HepG2 (cell line): ENCODE data around the gene PCDHGC5. TPM values are rescaled to one million over a fixed set of nuclear protein-coding genes. Genes with fewer than 3 reads are reported as not detected.

Experiments
- ATAC-seq: fragments of 200-7000 bp; cut with Tn5 transposase; 3 replicates; pipeline ENCODE4 v1.9.1; 2020; ENCODE audit warnings: mild to moderate bottlenecking, moderate library complexity
- BruUV-seq: library from RNA; stranded (reverse); fragments of 400-500 nt; replicated peaks from 2 replicates; lab custom pipeline; 2021; lab: Mats Ljungman, UMichigan
- CTCF ChIA-PET: fragments of 300-600 bp; formaldehyde crosslinking; extraction: SDS; loops from one replicate; lab custom pipeline; 2021; ENCODE audit warnings: low total read pairs, inconsistent platforms, low intra/inter-chr PET ratio; lab: Yijun Ruan, JAX
- POLR2A ChIA-PET: fragments of 350-600 bp; sonication (Branson Sonifier 250); formaldehyde crosslinking; loops from one replicate; lab custom pipeline; 2020; ENCODE audit warnings: antibody characterized with exemption, inconsistent platforms; lab: Yijun Ruan, JAX
- DNase-seq: peaks from one replicate; pipeline ENCODE4 v3.0.0-alpha.2; 2015; ENCODE audit warnings: low spot score
- FAIRE-seq: peaks from 3 replicates; lab custom pipeline; 2011; peaks lifted over from hg19 to GRCh38; lab: Jason Lieb, UNC
- H2AFZ ChIP-seq: one replicate; pipeline ENCODE4 v1.6.1; 2011; ENCODE audit warnings: low read length, inconsistent platforms
- H3K27ac ChIP-seq: fragments of 300-600 bp; 3 replicates; pipeline ENCODE4 v1.8.0; 2011; ENCODE audit warnings: mixed run types, mild to moderate bottlenecking, mixed read lengths, low read length, inconsistent platforms; ENCODE audit not compliant: insufficient read depth; ENCODE audit errors: extremely low read length
- H3K27me3 ChIP-seq, 2 experiments: fragments of 200-600 bp in 1 of 2; 2 replicates in 1 of 2; 3 replicates in 1 of 2; pipeline versions ENCODE4 v1.6.0 to v1.8.0; 2011; ENCODE audit warnings: low read length in 2 of 2, mild to moderate bottlenecking in 2 of 2, moderate library complexity in 2 of 2, inconsistent platforms in 1 of 2; ENCODE audit not compliant: insufficient read depth in 2 of 2, control insufficient read depth in 1 of 2
- H3K36me3 ChIP-seq, 2 experiments: fragments of 200-600 bp in 1 of 2; replicated peaks in 1 of 2; 2 replicates in 1 of 2; 3 replicates in 1 of 2; pipeline versions ENCODE4 v1.5.1 to v1.8.0; 2011; ENCODE audit warnings: low read length in 2 of 2, inconsistent platforms in 1 of 2; ENCODE audit not compliant: insufficient read depth in 2 of 2, control insufficient read depth in 1 of 2
- H3K4me1 ChIP-seq: 2 replicates; pipeline ENCODE4 v1.5.1; 2012; ENCODE audit warnings: low read length, inconsistent platforms; ENCODE audit not compliant: insufficient read depth
- H3K4me2 ChIP-seq: 2 replicates; pipeline ENCODE4 v1.6.0; 2011; ENCODE audit warnings: low read depth, low read length, inconsistent platforms
- H3K4me3 ChIP-seq, 3 experiments: fragments of 200-600 bp in 1 of 3; sonication (generic), shearing (Covaris generic) in 1 of 3; replicated peaks in 1 of 3; 2 replicates each; pipeline ENCODE4 v1.5.1; 2011 to 2016; ENCODE audit warnings: low read length in 3 of 3, inconsistent platforms in 2 of 3, low read depth in 2 of 3, mild to moderate bottlenecking in 2 of 3, control low read depth in 1 of 3, mixed read lengths in 1 of 3; ENCODE audit not compliant: insufficient read depth in 1 of 3
- H3K79me2 ChIP-seq: one replicate; pipeline ENCODE4 v1.6.1; 2011; ENCODE audit warnings: low read length, inconsistent platforms; ENCODE audit not compliant: insufficient read depth
- H3K9ac ChIP-seq: 2 replicates; pipeline ENCODE4 v1.6.0; 2011; ENCODE audit warnings: mild to moderate bottlenecking, low read depth, low read length, inconsistent platforms; ENCODE audit not compliant: insufficient read depth
- H3K9me3 ChIP-seq: 2 replicates; pipeline ENCODE4 v1.5.1; 2012; ENCODE audit warnings: mild to moderate bottlenecking, low read length
- H4K20me1 ChIP-seq: 2 replicates; pipeline ENCODE4 v1.6.0; 2011; ENCODE audit warnings: inconsistent platforms, mild to moderate bottlenecking, low read length, moderate library complexity; ENCODE audit not compliant: insufficient read depth
- RARA ChIP-seq: IDR thresholded peaks from 2 replicates; pipeline ENCODE4 v1.6.1; 2016; ENCODE audit warnings: missing genetic modification reagents, missing compliant biosample characterization
- SNRNP70 ChIP-seq: fragments of 200-400 bp; formaldehyde crosslinking; IDR thresholded peaks from 2 replicates; pipeline ENCODE4 v1.6.1; 2017; ENCODE audit warnings: mild to moderate bottlenecking, low read depth, low read length, moderate library complexity
- ZFP1 ChIP-seq: IDR thresholded peaks from 2 replicates; pipeline ENCODE4 v1.6.1; 2016
- ZFX ChIP-seq: sonication (generic); formaldehyde crosslinking; IDR thresholded peaks from 2 replicates; pipeline ENCODE4 v1.4.0; 2020; ENCODE audit warnings: mild to moderate bottlenecking, low read depth, missing genetic modification reagents, moderate library complexity
- ZNF292 ChIP-seq: sonication (generic); formaldehyde crosslinking; IDR thresholded peaks from 2 replicates; pipeline ENCODE4 v1.8.1; 2022; ENCODE audit warnings: mild to moderate bottlenecking, low read depth, missing genetic modification reagents, borderline replicate concordance
- ZNF3 ChIP-seq: IDR thresholded peaks from 2 replicates; pipeline ENCODE4 v1.7.0; 2017; ENCODE audit warnings: inconsistent platforms
- ZNF501 ChIP-seq: sonication (generic); formaldehyde crosslinking; IDR thresholded peaks from 2 replicates; pipeline ENCODE4 v1.5.1; 2020; ENCODE audit warnings: mild to moderate bottlenecking, moderate library complexity, missing genetic modification reagents
- ZNF589 ChIP-seq: sonication (generic); formaldehyde crosslinking; conservative IDR thresholded peaks from 2 replicates; pipeline ENCODE4 v1.8.0; 2022; ENCODE audit warnings: mild to moderate bottlenecking, moderate library complexity, missing genetic modification reagents
- ZNF616 ChIP-seq: sonication (generic); formaldehyde crosslinking; IDR thresholded peaks from 2 replicates; pipeline ENCODE4 v1.5.0; 2020; ENCODE audit warnings: low read depth, mild to moderate bottlenecking, missing genetic modification reagents
- ZNF839 ChIP-seq: sonication (generic); formaldehyde crosslinking; IDR thresholded peaks from 2 replicates; pipeline ENCODE4 v1.4.0; 2020; ENCODE audit warnings: missing genetic modification reagents, mild to moderate bottlenecking, borderline replicate concordance
- WGBS: methylation state at CpG from one replicate; pipeline ENCODE4 v1.1.6; 2017; ENCODE audit warnings: low lambda C conversion rate; 5-methylcytosine and 5-hydroxymethylcytosine counted together
- in situ Hi-C: cut with HindIII; loops from 2 replicates; pipeline ENCODE4 v1.10.0; 2017; ENCODE audit warnings: low pct_unique_long_range_greater_than_20kb; ENCODE audit not compliant: extremely low pct_ligation_motif_present
- intact Hi-C: fragments of 100-400 bp; cut with micrococcal nuclease; formaldehyde crosslinking; loops from one replicate; pipeline ENCODE4 v1.10.0; 2022; ENCODE audit not compliant: unreplicated experiment
- polyA plus RNA-seq, 8 experiments: library from polyadenylated mRNA; depleted of rRNA in 3 of 8; stranded (reverse) in 7 of 8; unstranded in 1 of 8; fragments of >200 nt; fragmentation: Illumina TruSeq in 4 of 8; extraction: Trizol in 4 of 8; gene quantifications; 2 replicates each; pipeline versions ENCODE4 v1.2.1 to v1.2.3, GENCODE V29; 2011 to 2016; ENCODE audit warnings: low read depth in 4 of 8, missing spikeins in 1 of 8, mixed read lengths in 1 of 8; ENCODE audit not compliant: insufficient read depth in 1 of 8
- total RNA-seq, 5 experiments: library from RNA; depleted of rRNA; stranded (reverse); fragments of >200 nt; fragmentation: Illumina TruSeq; extraction: Trizol; gene quantifications; 2 replicates each; pipeline ENCODE4 v1.2.3, GENCODE V29; 2016; ENCODE audit warnings: low read depth in 1 of 5
- TF ChIP-seq, protein P1 (sequence below): sonication (generic); formaldehyde crosslinking; IDR thresholded peaks from 2 replicates; pipeline ENCODE4 v1.9.0; 2021; ENCODE audit warnings: missing genetic modification reagents, borderline replicate concordance
- TF ChIP-seq, protein P2 (sequence below): sonication (generic); formaldehyde crosslinking; IDR thresholded peaks from 2 replicates; pipeline ENCODE4 v1.8.1; 2023; ENCODE audit warnings: mild to moderate bottlenecking, missing genetic modification reagents, borderline replicate concordance
- TF ChIP-seq, protein P3 (sequence below): sonication (generic); formaldehyde crosslinking; IDR thresholded peaks from 2 replicates; pipeline ENCODE4 v1.5.0; 2020; ENCODE audit warnings: mild to moderate bottlenecking, missing genetic modification reagents
- TF ChIP-seq, protein P4 (sequence below): sonication (generic); formaldehyde crosslinking; IDR thresholded peaks from 2 replicates; pipeline ENCODE4 v1.4.0; 2020; ENCODE audit warnings: missing genetic modification reagents

Gene PCDHGC5
- total and polyA plus RNA-seq, 2 of the 13 experiments (the other 11 are each of a cell fraction or from before 2014, with no cell fraction given): 0.03 TPM; not detected in 1

- Histone ChIP-seq H3K4me2 (no peak overlapping the region), H4K20me1 (no peaks in the 10 kb centered on the region), H3K9ac (no peak overlapping the region), H3K4me1 (peaks cover 19% of the 10 kb centered on the region), H3K4me3 (no peak overlapping the region), H3K9me3 (no peaks in the 10 kb centered on the region), H3K36me3 (peaks cover 25 to 56% of the 10 kb centered on the region in 2 experiments), H3K79me2 (no peaks in the 10 kb centered on the region), H3K27ac (no peak overlapping the region), H3K27me3 (no peaks in the 10 kb centered on the region), H2AFZ (no peak overlapping the region)
- intact Hi-C loops: no loop called here
- no peak for FAIRE-seq
- WGBS: 96% methylated on average over 1 of the region's 1 CpG
- DNase-seq: no peak
- in situ Hi-C loops: no loop called here
- no peak for TF ChIP-seq ZFP1 (CRISPR knock-in tag)
- TF ChIP-seq, protein P1, sequence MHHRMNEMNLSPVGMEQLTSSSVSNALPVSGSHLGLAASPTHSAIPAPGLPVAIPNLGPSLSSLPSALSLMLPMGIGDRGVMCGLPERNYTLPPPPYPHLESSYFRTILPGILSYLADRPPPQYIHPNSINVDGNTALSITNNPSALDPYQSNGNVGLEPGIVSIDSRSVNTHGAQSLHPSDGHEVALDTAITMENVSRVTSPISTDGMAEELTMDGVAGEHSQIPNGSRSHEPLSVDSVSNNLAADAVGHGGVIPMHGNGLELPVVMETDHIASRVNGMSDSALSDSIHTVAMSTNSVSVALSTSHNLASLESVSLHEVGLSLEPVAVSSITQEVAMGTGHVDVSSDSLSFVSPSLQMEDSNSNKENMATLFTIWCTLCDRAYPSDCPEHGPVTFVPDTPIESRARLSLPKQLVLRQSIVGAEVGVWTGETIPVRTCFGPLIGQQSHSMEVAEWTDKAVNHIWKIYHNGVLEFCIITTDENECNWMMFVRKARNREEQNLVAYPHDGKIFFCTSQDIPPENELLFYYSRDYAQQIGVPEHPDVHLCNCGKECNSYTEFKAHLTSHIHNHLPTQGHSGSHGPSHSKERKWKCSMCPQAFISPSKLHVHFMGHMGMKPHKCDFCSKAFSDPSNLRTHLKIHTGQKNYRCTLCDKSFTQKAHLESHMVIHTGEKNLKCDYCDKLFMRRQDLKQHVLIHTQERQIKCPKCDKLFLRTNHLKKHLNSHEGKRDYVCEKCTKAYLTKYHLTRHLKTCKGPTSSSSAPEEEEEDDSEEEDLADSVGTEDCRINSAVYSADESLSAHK: no peak
- no peak for TF ChIP-seq ZNF292 (CRISPR knock-in tag)
- TF ChIP-seq ZNF616: no peak
- no peak for TF ChIP-seq RARA (CRISPR knock-in tag)
- TF ChIP-seq ZNF839 (CRISPR knock-in tag): no peak
- no peak for TF ChIP-seq SNRNP70
- no peak for TF ChIP-seq ZNF589 (CRISPR knock-in tag)
- TF ChIP-seq, protein P2, sequence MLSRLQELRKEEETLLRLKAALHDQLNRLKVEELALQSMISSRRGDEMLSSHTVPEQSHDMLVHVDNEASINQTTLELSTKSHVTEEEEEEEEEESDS: no peak
- TF ChIP-seq ZFX: no peak
- TF ChIP-seq ZNF3: no peak
- TF ChIP-seq, protein P3, sequence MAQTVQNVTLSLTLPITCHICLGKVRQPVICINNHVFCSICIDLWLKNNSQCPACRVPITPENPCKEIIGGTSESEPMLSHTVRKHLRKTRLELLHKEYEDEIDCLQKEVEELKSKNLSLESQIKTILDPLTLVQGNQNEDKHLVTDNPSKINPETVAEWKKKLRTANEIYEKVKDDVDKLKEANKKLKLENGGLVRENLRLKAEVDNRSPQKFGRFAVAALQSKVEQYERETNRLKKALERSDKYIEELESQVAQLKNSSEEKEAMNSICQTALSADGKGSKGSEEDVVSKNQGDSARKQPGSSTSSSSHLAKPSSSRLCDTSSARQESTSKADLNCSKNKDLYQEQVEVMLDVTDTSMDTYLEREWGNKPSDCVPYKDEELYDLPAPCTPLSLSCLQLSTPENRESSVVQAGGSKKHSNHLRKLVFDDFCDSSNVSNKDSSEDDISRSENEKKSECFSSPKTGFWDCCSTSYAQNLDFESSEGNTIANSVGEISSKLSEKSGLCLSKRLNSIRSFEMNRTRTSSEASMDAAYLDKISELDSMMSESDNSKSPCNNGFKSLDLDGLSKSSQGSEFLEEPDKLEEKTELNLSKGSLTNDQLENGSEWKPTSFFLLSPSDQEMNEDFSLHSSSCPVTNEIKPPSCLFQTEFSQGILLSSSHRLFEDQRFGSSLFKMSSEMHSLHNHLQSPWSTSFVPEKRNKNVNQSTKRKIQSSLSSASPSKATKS: no peak
- no peak for TF ChIP-seq ZNF501 (CRISPR knock-in tag)
- TF ChIP-seq, protein P4, sequence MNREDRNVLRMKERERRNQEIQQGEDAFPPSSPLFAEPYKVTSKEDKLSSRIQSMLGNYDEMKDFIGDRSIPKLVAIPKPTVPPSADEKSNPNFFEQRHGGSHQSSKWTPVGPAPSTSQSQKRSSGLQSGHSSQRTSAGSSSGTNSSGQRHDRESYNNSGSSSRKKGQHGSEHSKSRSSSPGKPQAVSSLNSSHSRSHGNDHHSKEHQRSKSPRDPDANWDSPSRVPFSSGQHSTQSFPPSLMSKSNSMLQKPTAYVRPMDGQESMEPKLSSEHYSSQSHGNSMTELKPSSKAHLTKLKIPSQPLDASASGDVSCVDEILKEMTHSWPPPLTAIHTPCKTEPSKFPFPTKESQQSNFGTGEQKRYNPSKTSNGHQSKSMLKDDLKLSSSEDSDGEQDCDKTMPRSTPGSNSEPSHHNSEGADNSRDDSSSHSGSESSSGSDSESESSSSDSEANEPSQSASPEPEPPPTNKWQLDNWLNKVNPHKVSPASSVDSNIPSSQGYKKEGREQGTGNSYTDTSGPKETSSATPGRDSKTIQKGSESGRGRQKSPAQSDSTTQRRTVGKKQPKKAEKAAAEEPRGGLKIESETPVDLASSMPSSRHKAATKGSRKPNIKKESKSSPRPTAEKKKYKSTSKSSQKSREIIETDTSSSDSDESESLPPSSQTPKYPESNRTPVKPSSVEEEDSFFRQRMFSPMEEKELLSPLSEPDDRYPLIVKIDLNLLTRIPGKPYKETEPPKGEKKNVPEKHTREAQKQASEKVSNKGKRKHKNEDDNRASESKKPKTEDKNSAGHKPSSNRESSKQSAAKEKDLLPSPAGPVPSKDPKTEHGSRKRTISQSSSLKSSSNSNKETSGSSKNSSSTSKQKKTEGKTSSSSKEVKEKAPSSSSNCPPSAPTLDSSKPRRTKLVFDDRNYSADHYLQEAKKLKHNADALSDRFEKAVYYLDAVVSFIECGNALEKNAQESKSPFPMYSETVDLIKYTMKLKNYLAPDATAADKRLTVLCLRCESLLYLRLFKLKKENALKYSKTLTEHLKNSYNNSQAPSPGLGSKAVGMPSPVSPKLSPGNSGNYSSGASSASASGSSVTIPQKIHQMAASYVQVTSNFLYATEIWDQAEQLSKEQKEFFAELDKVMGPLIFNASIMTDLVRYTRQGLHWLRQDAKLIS (CRISPR knock-in tag): no peak
- POLR2A ChIA-PET: no interaction called here
- no peak for ATAC-seq
- CTCF ChIA-PET: no interaction called here
- no TSS peak for BruUV-seq
Observed at GRCh38 chr5:141532726-141533125, 43.8 kb downstream of the PCDHGC5 start.
